HG02678 (cell line): ENCODE measurements around the gene PPM1E.

Source experiments
- ATAC-seq: cut with Tn5 transposase; IDR thresholded peaks from one replicate; pipeline ENCODE4 v1.9.1; 2021; ENCODE audit warnings: mild to moderate bottlenecking, moderate library complexity; ENCODE audit not compliant: unreplicated experiment

PPM1E gene

DNA sequence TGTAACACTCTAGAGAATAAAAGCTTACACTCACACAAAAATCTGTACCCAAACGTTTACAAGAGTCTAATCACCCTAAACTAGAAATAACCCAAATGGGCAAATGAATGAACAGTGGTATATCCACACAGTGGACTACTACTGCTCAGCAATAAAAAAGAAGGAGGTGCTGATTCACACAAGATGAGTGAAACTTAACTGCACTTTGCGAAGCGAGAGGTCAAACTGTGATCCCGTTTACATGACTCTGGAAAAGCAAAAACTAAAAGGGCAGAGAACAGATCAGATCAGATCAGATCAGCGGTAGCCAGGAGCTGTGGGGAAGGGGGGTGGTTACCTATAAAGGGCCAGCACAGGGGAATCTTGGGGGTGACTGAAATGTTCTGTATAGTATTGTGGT lies 237.7 kb downstream of the PPM1E start:
- no peak for ATAC-seq

DNA sequence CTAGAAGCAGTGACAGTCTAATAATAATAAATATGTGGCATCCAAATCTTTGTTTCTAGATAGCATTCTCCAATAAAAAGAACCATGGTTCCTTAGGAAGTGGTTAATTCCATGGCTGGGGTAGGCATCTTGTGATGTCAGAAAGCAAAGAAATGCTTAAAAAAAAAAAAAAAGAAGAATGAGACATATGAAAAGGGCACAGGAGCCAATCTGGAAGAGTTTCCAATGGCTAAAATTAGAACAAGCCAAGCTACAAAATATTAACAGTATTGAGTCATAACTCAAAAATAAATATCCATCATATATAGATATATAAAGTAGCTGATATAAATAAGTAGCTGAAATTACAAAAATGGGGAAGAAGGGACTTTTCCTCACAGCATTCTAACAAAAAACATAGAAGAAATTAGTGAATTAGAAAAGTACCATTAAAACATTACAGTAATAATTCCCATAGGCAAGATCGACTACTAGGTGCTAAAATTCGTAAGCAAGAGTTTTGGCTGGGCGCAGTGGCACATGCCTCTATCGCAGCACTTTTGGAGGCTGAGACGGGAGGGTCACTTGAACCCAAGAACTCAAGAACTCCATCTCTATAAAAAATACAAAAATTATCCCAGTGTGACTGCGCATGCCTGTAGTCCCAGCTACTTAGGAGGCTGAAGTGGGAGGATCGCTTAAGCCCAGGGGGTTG lies 239.7 kb downstream of the PPM1E start:
- no peak for ATAC-seq

DNA sequence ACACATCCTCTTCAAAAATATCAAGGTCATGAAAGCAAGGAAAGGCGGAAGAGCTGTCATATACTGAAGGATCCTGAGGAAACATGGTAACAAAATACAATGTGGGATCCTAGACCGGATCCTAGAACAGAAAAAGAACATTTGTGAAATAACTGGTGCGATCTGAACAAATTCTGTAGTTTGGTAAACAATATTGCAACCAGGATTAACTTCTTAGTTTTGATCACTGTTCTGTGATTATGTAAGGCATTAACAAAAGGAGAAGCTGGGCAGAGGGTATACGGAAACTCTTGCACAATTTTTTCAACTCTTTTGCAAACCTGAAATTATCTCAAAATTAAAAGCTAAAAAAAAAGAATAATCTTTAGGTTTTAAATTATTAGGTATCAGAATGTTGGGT lies 241.3 kb downstream of the PPM1E start:
- no peak for ATAC-seq

DNA sequence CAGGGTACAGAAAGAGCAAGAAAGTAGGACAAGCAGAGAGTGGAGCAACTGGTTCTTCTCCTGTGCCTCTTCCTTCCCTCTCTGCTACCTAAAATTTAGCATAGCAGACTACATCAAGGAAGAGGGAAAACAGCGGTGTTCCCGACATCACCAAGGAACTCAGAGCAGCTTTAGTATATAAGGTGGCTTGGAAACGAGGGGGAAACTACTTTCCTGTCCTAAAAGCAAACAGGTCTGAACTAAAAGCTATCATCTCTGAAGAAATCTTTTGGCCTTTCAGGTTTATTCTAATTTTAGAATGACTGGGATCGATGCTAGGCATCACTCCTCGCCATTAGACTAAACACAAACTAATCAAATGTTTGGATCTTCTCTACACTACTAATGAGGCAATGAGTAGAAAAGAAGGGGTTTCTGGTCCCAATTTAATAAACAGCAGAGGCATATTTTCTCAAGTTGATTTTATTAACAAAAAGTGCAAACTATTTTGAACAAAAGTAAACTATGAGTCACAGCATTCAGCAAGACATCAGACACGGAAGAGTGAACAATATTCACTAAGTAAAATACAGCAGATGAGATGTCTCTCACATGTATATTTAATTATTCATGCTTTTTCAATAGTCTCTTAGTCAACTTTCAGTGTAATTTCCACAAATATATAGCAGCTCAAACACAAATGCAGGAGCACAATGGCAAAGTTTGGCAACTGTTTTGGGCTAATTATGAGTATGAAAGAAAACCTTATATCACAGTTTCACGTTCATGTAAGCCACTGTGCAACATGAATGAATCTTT lies 242.3 kb downstream of the PPM1E start:
- ATAC-seq: no peak

DNA sequence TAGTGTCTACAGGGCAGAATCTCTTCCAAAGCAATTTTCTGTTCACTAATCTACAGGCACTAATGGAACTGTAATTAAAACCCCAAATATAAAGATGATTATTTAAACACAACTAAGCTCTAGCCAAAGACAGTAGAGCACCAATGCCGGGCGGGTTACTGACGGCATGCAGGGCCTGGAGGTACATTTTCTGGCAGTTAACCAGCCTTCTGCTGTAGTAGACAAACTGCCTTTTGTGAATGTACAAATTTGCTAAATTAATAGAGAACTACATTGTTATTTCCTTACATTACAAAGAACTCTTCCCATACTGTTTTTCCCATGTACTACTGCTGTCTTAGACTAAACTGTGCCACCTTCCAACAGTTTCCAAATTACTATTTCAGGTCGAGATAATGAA lies 243.2 kb downstream of the PPM1E start:
- no peak for ATAC-seq

DNA sequence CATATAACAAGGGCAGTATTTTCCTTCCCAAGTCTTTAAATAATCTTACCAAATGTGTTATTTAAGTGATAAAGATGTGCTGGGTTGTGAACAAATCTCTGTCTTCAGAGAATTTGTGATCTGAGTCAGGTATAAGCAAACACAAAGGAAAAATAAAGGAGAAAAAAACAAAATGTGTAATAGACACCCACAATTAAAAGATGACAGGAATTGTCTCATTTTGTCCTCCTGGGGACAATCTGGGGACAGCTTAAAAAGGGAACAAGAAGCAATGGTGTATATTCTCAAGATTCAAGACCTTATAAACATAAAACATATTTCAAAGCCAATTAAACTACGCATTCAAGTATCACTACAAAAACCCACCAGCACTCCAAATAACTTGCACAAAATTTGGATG lies 243.8 kb downstream of the PPM1E start:
- ATAC-seq: no peak

DNA sequence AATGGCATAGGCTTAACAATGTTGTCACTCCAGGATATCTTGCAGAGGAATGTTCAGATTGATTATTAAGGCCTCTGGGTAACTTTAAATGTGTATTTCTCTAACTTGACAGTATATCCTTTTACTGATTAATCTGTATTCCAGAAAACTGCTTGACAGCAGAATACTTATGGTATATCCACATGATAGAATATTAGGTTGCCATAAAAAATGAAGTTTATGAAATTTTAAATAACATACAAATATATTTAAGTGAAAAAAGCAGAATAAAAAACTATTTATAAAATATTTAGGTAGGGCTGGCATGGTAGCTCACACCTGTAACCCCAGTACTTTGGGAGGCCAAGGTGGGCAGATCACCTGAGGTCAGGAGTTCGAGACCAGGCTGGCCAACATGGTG lies 244.4 kb downstream of the PPM1E start:
- ATAC-seq: no peak

DNA sequence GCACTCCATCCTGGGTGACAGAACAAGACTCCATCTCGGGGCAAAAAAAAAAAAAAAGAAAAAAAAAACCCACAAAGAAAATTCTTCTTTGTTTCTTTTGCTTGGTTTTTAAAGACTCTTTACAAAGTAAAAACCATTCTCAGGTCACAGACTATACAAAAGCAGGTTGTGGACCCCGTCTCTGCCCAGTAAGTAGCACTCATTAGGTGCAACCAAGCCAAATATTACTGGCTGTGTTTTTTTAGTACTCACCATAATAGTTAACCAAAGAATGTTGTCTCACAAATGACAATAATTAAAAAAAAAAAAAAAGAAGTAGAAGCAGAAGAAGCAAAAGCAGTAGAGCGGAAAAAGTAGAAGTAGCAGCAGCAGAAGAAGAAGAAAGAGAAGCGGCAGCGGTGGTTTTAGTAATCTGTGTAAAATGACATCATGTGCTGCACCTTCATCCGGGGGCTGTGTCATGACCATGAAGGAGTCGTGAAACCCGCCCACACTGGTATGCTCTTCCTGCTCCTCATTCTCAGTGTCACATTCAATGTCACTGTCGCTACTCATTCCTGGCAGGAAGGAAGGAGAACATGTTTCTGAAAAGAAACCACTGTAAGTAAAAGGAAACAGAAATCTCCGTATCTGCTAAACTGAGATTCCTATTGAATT lies 245.6 kb downstream of the PPM1E start:
- peak; percentile 96 for ATAC-seq

DNA sequence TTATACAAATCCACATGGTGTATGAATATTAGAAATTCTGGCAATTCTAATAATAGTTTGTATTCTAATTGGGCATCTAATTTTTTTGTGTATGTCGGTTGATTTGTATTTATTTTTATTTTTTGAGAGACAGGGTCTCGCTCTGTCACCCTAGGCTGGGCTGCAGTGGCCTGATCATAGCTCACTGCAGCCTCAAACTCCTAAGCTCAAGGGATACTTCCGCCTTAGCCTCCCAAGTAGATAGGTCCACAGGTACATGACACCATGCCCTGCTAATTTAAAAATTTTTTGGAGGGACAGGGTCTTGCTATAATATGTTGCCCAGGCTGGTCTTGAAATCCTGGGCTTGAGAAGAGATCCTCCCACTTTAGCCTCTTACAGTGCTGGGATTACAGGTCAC lies 246.5 kb downstream of the PPM1E start:
- no peak for ATAC-seq

DNA sequence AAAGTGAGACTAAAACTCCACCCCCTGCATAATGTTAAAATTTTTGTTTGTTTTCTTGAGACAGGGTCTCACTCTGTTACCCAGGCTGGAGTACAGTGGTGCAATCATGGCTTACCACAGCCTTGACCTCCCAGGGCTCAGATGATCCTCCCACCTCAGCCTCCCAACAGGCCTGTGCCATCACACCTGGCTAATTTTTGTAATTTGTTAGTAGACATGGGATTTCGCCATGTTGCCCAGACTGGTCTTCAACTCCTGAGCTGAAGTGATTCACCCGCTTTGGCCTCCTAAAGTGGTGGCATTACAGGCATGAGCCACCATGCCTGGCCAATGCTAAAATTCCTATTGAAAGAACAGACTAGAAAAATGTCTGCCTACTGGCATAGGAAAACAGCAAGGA lies 247.2 kb downstream of the PPM1E start:
- no peak for ATAC-seq

DNA sequence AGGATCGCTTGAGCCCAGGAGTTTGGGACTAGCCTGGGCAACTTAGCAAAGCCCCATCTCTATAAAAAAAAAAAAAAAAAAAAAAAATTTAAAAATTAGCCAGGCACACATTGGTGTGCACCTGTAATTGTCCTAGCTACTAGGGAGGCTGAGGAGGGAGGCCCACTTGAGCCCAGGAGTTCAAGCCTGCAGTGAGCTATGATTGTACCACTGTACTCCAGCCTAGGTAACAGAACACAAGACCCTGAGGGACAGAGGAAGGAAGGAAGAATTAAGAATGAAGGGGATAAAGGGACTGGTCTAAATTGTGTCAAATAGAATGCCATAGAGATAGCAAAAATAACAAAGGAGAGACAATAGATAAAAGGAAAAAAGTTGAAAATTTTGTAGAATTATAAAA lies 248.2 kb downstream of the PPM1E start:
- ATAC-seq: no peak

DNA sequence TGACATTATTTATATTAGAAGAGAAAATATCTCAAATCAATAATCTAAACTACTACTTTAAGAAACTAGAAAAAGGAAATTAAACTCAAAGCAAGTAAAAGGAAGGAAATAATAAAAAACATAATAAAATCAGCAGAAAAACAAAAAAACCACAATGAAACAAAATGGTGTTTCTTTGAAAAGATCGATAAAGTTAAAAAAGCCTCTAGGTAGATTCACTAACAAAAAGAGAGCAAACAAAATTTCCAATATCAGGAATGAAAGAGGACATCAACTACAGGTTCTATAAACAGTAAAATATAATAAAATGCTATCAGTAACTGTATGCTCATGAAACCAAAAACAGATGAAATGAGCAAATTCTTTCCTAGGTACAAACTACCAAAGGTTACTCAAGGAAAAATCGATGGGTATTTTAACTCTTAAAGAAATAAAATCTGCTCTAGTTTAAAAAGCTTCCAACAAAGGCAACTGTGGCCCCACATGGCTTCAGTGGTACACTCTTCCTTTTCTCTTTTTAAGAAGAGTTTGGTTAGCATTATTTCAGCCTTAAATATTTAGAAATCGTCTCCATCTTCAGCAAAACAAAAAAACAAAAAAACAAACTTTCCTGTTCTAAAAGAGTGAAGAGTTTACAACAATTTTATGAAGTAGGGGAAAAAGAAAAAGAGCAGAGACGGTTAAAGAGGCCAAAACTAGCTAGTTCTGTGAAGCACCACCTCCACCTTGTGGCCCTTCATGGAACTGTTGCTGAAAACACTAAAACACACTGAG lies 248.9 kb downstream of the PPM1E start:
- no peak for ATAC-seq

DNA sequence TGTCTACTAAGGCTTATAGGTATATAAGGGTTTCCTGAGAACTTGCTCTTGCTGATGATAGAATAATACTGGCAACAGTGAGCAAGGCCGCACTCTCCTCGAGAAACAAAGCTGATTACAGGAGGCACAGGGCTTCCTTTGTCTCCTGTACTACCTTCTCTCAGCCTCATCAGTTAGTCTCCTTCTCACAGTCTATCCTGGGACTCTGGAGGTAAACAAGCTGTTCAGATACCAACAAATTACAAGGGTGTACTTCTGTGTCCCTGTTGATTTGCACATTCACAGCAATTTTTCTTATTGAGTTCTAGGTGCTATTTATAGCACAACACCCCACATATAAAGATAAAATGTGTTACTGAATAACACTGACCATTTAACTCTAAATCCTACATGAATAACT lies 252.3 kb downstream of the PPM1E start:
- no peak for ATAC-seq

DNA sequence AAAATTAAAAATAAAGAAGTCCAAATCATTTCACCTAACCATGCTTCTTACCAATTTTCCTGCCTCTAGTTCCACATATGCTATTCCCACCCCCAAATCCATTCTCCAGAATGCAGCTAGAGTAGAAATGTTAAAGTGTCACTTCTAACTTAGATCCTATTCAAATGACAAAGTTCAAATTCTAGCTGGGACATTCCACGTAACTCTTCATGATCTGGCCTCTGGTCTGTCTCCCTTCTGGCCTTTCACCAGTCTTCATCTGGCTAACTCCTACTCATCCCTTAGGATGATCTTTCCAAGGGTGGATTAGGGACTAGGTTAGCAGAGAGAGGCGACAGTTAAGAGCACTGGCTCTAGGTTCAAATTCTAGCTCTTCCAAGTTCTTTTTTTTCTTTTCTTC lies 253.1 kb downstream of the PPM1E start:
- no peak for ATAC-seq

DNA sequence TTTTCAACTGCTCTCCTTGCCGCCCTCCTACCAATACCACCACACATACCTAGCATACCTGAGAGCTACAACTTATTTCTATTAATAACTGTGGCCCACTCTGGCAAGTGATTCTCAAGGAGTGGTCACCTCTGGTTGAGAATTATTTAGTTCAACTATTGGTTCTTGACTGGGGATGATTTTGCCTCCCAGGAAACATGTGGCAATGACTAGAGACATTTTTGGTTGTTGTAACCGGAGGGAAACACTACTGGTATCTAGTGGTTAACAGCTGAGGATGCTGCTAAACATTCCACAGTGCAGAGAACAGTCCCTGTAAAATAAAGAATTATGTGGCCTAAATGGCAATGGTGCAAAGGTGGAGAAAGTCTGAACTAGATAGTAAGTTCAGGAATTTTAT lies 254.4 kb downstream of the PPM1E start:
- no peak for ATAC-seq

DNA sequence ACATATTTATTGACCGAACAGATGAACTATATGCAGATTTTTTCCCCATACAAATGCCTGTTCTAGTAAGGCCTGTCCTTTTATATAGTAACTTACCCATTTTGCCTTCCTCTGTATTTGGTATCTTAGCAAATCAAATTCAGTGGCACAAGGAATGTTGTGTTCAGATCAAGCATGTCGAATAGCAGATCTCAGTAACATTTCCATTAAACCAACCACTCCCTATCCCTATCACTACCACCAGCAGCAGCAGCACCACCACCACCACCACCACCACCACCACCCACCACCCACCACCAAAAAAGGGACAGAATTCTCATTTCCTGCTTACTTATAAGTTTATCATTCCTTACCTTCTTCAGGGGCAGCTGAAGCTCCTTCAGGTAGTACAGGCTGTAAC lies 256.3 kb downstream of the PPM1E start:
- ATAC-seq: no peak

DNA sequence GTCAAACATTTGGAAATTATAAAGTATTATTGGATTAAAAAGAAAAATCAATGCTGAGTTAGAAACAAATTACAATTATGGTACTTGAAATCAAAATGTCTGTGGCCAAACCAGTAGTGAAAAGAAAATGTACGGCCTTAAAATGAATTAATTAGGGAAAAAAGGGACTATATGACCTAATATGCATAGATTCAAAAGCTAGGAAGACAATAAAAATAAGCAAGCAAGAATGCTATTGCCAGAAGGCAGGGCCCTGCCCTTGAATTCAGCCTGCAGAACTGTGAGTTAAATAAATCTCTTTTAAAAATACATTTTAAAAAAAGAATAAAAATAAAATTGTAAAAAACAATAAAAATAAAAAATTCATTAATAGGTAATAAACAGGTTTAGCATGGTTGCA lies 262.4 kb downstream of the PPM1E start:
- no peak for ATAC-seq

DNA sequence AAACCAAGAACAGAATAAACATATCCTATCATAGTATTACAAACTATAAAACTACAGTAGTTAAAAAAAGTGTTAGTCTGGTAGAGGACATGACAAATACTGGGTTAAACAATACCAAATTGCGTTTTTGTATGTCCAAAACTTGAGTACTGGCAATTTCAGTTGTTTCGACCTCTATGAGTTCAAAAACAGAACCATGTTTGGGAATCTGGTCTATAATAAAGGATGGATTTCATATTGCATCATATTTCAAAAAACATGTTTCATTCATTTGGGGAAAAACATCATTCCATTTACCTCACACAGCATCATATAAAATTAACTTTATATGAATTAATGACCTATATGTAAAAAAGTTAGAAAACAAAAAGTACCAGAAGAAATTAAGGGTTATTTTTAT lies 269.3 kb downstream of the PPM1E start:
- no peak for ATAC-seq

DNA sequence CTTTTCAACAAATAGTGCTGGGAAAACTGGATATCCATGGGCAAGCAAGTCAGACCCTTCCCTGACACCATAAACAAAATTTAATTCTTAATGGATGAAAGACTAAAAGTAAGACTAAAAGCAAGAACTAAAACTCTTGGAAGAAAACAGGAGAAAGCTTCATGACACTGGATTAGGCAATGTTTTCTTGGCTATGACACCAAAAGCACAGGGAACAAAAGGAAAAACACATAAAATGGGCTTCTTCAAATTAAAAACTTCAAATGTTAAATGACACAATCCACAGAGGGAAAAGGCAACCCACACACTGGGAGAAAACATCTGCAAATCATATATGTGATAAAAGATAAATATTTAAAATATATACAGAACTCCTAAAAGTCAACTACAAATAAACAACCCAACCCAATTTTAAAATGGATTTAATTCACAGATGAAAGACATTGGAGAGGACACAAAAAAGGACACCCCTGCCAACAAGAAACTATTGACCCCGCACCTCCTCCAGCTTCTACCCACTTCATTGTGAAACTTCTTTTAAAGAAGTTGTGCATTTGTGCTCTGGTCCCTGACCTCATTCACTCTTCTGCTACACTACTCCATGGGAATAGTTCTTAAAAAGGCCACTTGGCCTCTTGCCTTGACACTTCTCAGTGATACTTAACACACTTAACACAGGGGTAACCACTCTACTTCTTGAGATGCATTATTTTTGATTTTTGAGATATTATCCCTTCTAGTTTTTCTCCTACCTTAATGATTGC lies 270.7 kb downstream of the PPM1E start:
- ATAC-seq: no peak

DNA sequence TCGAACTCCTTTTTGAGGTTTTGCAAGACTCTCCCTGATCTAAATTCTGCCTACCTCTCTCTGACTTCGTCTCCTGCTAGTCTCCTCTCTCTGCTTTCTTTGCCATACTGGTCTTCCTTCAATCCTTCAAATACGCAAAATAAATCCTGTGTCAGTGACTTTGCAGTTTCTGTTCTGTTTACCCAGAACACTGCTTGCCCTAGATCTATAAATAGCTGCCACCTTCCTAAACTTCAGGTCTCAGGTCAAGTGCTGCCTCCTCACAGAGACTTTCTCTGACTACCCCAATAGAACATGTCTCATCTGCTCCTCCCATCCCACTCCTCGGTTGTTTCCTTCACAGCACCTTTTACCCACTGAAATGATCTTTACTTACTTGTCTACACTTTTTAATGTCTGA lies 272.1 kb downstream of the PPM1E start:
- no peak for ATAC-seq

DNA sequence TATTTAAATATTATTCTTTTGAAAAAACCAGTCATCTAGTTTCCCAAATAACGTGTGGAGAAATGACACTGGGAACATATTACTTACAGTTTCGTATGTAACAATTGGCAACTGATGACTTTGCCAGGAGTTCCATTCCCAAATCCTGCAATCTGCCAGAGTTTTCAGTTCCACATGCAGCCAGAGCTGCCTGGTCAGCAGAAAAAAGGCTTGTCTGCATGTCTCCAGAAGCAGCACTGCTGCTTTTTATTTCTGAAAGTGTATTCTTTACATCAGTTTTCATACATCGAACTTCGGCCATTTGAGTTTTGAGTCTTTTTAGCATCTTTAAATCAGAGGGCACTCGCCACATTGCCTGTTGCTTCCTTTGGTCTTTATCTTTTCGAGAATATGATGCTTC lies 272.7 kb downstream of the PPM1E start:
- no peak for ATAC-seq
